ENCODE results near the gene SLC22A24. TPM values are rescaled to one million over a fixed set of nuclear protein-coding genes. Genes with fewer than 3 reads are reported as not detected.

The SLC22A24 gene
- total and polyA plus RNA-seq, 2 experiments from 2014 or later = not detected

DNA sequence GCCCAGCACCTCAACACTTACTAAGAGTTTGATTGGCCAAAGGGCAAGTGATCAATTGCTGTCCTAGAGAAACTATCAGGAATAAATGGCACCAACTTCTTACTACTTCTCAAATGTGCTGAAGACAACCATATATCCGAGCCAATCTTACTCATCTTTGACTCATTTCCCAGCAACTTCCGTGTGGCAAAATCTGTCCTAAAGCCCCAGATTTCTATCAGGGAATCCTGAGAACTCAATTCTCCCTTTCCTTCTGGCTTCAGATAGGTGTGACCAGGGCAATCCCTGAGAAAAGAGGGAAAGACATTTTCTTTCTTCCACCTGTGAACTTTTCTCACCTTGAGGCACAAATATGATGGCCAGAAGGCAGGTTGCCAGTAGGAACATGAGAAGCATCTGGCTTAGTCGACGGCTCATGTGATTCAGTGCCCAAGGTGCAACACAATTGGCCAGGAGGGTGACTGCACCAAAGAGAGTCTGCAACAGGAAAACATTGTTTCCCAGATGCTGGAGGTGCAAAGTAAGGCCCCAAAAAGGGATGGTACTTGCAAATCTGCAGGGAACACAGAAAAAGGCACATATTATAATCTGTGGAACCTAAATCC lies 21.8 kb upstream of the SLC22A24 start:
- H3K79me2 ChIP-seq (replicated peaks; ENCODE audit: insufficient read depth) = no peaks in the 10 kb centered on the region
- no peaks in the 10 kb centered on the region for H3F3A ChIP-seq (replicated peaks; ENCODE audit: low read depth)
- TF ChIP-seq EZH2phosphoT487 (IDR thresholded peaks at IDR 0.05; ENCODE audit: unreplicated experiment) (no peak), ZNF114 (CRISPR knock-in tag; IDR thresholded peaks at IDR 0.05) (no peak), POLR2AphosphoS5 (IDR thresholded peaks at IDR 0.05; ENCODE audit: low read depth) (no peak), CREB1 (CRISPR knock-in tag; IDR thresholded peaks at IDR 0.05; ENCODE audit: low read depth) (no peak), JUNB (IDR thresholded peaks at IDR 0.05; ENCODE audit: unreplicated experiment) (no peak), ZNF331 (CRISPR knock-in tag; IDR thresholded peaks at IDR 0.05; ENCODE audit: low read depth) (no peak), STAT1 (IDR thresholded peaks at IDR 0.05; ENCODE audit: unreplicated experiment) (no peak), NANOG (IDR thresholded peaks at IDR 0.05; ENCODE audit: borderline replicate concordance) (no peak), EZH2 (IDR thresholded peaks at IDR 0.05; ENCODE audit: low read depth, unreplicated experiment) (no peak)
- TF ChIP-seq, protein P1, sequence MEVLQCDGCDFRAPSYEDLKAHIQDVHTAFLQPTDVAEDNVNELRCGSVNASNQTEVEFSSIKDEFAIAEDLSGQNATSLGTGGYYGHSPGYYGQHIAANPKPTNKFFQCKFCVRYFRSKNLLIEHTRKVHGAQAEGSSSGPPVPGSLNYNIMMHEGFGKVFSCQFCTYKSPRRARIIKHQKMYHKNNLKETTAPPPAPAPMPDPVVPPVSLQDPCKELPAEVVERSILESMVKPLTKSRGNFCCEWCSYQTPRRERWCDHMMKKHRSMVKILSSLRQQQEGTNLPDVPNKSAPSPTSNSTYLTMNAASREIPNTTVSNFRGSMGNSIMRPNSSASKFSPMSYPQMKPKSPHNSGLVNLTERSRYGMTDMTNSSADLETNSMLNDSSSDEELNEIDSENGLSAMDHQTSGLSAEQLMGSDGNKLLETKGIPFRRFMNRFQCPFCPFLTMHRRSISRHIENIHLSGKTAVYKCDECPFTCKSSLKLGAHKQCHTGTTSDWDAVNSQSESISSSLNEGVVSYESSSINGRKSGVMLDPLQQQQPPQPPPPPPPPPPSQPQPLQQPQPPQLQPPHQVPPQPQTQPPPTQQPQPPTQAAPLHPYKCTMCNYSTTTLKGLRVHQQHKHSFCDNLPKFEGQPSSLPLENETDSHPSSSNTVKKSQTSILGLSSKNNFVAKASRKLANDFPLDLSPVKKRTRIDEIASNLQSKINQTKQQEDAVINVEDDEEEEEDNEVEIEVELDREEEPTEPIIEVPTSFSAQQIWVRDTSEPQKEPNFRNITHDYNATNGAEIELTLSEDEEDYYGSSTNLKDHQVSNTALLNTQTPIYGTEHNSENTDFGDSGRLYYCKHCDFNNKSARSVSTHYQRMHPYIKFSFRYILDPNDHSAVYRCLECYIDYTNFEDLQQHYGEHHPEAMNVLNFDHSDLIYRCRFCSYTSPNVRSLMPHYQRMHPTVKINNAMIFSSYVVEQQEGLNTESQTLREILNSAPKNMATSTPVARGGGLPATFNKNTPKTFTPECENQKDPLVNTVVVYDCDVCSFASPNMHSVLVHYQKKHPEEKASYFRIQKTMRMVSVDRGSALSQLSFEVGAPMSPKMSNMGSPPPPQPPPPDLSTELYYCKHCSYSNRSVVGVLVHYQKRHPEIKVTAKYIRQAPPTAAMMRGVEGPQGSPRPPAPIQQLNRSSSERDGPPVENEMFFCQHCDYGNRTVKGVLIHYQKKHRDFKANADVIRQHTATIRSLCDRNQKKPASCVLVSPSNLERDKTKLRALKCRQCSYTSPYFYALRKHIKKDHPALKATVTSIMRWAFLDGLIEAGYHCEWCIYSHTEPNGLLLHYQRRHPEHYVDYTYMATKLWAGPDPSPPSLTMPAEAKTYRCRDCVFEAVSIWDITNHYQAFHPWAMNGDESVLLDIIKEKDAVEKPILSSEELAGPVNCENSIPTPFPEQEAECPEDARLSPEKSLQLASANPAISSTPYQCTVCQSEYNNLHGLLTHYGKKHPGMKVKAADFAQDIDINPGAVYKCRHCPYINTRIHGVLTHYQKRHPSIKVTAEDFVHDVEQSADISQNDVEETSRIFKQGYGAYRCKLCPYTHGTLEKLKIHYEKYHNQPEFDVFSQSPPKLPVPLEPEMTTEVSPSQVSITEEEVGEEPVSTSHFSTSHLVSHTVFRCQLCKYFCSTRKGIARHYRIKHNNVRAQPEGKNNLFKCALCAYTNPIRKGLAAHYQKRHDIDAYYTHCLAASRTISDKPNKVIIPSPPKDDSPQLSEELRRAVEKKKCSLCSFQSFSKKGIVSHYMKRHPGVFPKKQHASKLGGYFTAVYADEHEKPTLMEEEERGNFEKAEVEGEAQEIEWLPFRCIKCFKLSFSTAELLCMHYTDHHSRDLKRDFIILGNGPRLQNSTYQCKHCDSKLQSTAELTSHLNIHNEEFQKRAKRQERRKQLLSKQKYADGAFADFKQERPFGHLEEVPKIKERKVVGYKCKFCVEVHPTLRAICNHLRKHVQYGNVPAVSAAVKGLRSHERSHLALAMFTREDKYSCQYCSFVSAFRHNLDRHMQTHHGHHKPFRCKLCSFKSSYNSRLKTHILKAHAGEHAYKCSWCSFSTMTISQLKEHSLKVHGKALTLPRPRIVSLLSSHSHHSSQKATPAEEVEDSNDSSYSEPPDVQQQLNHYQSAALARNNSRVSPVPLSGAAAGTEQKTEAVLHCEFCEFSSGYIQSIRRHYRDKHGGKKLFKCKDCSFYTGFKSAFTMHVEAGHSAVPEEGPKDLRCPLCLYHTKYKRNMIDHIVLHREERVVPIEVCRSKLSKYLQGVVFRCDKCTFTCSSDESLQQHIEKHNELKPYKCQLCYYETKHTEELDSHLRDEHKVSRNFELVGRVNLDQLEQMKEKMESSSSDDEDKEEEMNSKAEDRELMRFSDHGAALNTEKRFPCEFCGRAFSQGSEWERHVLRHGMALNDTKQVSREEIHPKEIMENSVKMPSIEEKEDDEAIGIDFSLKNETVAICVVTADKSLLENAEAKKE (CRISPR knock-in tag; IDR thresholded peaks at IDR 0.05) = no peak
- TF ChIP-seq, protein P2, sequence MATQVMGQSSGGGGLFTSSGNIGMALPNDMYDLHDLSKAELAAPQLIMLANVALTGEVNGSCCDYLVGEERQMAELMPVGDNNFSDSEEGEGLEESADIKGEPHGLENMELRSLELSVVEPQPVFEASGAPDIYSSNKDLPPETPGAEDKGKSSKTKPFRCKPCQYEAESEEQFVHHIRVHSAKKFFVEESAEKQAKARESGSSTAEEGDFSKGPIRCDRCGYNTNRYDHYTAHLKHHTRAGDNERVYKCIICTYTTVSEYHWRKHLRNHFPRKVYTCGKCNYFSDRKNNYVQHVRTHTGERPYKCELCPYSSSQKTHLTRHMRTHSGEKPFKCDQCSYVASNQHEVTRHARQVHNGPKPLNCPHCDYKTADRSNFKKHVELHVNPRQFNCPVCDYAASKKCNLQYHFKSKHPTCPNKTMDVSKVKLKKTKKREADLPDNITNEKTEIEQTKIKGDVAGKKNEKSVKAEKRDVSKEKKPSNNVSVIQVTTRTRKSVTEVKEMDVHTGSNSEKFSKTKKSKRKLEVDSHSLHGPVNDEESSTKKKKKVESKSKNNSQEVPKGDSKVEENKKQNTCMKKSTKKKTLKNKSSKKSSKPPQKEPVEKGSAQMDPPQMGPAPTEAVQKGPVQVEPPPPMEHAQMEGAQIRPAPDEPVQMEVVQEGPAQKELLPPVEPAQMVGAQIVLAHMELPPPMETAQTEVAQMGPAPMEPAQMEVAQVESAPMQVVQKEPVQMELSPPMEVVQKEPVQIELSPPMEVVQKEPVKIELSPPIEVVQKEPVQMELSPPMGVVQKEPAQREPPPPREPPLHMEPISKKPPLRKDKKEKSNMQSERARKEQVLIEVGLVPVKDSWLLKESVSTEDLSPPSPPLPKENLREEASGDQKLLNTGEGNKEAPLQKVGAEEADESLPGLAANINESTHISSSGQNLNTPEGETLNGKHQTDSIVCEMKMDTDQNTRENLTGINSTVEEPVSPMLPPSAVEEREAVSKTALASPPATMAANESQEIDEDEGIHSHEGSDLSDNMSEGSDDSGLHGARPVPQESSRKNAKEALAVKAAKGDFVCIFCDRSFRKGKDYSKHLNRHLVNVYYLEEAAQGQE (IDR thresholded peaks at IDR 0.05; ENCODE audit: unreplicated experiment) = no peak
- TF ChIP-seq, protein P3, sequence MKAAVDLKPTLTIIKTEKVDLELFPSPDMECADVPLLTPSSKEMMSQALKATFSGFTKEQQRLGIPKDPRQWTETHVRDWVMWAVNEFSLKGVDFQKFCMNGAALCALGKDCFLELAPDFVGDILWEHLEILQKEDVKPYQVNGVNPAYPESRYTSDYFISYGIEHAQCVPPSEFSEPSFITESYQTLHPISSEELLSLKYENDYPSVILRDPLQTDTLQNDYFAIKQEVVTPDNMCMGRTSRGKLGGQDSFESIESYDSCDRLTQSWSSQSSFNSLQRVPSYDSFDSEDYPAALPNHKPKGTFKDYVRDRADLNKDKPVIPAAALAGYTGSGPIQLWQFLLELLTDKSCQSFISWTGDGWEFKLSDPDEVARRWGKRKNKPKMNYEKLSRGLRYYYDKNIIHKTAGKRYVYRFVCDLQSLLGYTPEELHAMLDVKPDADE (IDR thresholded peaks at IDR 0.05) = no peak
- TF ChIP-seq, protein P4, sequence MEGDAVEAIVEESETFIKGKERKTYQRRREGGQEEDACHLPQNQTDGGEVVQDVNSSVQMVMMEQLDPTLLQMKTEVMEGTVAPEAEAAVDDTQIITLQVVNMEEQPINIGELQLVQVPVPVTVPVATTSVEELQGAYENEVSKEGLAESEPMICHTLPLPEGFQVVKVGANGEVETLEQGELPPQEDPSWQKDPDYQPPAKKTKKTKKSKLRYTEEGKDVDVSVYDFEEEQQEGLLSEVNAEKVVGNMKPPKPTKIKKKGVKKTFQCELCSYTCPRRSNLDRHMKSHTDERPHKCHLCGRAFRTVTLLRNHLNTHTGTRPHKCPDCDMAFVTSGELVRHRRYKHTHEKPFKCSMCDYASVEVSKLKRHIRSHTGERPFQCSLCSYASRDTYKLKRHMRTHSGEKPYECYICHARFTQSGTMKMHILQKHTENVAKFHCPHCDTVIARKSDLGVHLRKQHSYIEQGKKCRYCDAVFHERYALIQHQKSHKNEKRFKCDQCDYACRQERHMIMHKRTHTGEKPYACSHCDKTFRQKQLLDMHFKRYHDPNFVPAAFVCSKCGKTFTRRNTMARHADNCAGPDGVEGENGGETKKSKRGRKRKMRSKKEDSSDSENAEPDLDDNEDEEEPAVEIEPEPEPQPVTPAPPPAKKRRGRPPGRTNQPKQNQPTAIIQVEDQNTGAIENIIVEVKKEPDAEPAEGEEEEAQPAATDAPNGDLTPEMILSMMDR (conservative IDR thresholded peaks at IDR 0.05; ENCODE audit: low read depth in 2 of 2) = no peak

More for the DNA sequence above, 21.8 kb upstream of the SLC22A24 start:
- peaks cover 3% of the 10 kb centered on the region for H3K27me3 Mint-ChIP-seq (ENCODE audit: insufficient read depth, low read depth, poor library complexity)
- H3K9me3 Mint-ChIP-seq = no peaks in the 10 kb centered on the region
- Histone ChIP-seq H3K36me3 (ENCODE audit: insufficient read depth) (no peaks in the 10 kb centered on the region), H3K9me2 (ENCODE audit: insufficient read depth) (peaks cover 7% of the 10 kb centered on the region; the same call in 1 of the 2 replicates), H3K4me3 (no peak overlapping the region), H2AFZ (0 out of 2 replicates have a peak overlapping the region, but pooled peaks have one; percentile 7), H3K27ac (ENCODE audit: low read depth) (no peak overlapping the region), H3K4me1 (ENCODE audit: insufficient read depth) (no peaks in the 10 kb centered on the region), H3K27me3 (ENCODE audit: insufficient read depth) (peaks cover 15% of the 10 kb centered on the region), H4K20me1 (replicated peaks; ENCODE audit: insufficient read depth) (no peaks in the 10 kb centered on the region), H3K4me2 (no peak overlapping the region)
- H3K4me3 Mint-ChIP-seq = no peak overlapping the region
- no peaks in the 10 kb centered on the region for H3K36me3 Mint-ChIP-seq (ENCODE audit: low read depth)
- H3K4me1 Mint-ChIP-seq = peaks cover 2% of the 10 kb centered on the region; the same call in 1 of the 3 replicates
- ATAC-seq (no peak), DNase-seq (ENCODE audit: low spot score) (no peak)
- no peak overlapping the region for H3K27ac Mint-ChIP-seq

All from GM23338 (cell line).